ENCODE data around the gene PDE8A.
"Not testable (repeated sequence)": the region's sequence is repeated elsewhere in the genome, so short reads cannot be mapped to it uniquely, and the experiment has no call there.

The PDE8A gene

DNA sequence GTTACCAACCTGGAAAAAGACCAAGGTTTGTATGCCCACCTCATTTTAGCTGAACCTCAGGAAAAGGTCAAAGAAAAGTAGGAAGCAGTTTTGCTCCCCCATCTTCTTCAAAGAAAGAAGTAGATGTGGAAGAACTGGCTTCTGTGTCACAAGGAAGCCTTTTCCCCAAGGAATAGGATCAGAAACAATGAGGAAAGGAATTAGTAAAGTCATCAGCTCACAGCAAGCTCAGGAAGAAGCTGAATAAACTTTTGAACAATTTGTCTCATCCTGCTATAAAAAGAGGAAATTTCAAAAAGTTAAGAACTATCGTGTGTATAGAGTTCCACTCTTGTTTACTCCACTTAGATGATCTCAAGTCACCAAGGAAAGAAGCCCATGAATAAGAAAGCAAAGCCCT lies 174.2 kb downstream of the PDE8A start:
- Histone ChIP-seq H3K36me3 (ENCODE audit: insufficient read depth, low read length) (no peaks in the 10 kb centered on the region), H3K9me3 (ENCODE audit: control insufficient read depth, insufficient read depth, low read length) (no peaks in the 10 kb centered on the region), H3K4me1 (ENCODE audit: insufficient read depth, low read length) (peaks cover 6% of the 10 kb centered on the region; the same call in 1 of the 2 replicates), H3K9ac (ENCODE audit: low read depth, low read length) (no peak overlapping the region)

DNA sequence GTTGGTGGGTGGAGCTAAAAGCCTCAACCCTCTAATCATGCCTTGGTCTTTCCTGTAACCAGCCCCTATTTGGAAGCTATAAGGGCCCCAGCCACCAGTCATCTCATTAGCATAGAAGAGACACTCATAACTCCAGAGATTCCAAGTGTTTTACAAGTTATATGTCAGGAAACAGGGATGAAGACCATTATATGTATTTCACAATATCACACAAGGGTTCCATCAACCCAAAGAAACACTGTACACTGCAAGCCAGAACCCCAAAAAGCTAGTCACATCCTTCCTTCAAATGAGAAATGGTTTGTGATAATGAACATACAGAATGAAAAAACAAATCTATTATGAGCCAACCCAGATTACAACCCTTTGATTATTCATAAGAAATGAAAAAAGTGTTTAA lies 175.7 kb downstream of the PDE8A start:
- Histone ChIP-seq H3K36me3 (ENCODE audit: insufficient read depth, low read length) (no peaks in the 10 kb centered on the region), H3K4me1 (ENCODE audit: insufficient read depth, low read length) (no peaks in the 10 kb centered on the region), H3K9ac (ENCODE audit: low read depth, low read length) (no peak overlapping the region), H3K9me3 (ENCODE audit: control insufficient read depth, insufficient read depth, low read length) (no peaks in the 10 kb centered on the region; the same call in 1 of the 2 replicates)

DNA sequence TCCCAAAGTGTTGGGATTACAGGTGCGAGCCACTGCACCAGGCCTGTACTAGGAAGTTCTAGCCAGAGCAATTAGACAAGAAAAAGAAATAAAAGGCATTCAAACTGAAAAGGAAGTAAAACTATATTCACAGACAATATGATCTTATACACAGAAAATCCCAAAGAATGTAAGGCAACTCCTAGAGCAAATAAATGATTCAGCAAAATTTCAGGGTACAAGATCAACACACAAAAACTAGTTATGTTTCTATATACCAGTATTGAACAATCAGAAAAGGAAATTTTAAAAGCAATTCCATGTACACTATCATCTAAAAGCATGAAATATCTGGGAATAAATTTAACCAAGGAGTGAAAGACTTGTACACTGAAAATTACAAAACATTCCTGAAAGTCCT lies 180.6 kb downstream of the PDE8A start:
- no peaks in the 10 kb centered on the region for H3K4me1 ChIP-seq (ENCODE audit: insufficient read depth, low read length)
- H3K9ac ChIP-seq (ENCODE audit: low read depth, low read length): no peak overlapping the region
- H3K36me3 ChIP-seq (ENCODE audit: insufficient read depth, low read length): no peaks in the 10 kb centered on the region; the same call in 1 of the 2 replicates
- H3K9me3 ChIP-seq (ENCODE audit: control insufficient read depth, insufficient read depth, low read length): peaks cover 5% of the 10 kb centered on the region; the same call in 1 of the 2 replicates

GRCh38 chr15:85164841-85165466 lies 183.3 kb downstream of the PDE8A start:
- H3K9me3 ChIP-seq (ENCODE audit: control insufficient read depth, insufficient read depth, low read length): peaks cover 5% of the 10 kb centered on the region; the same call in 1 of the 2 replicates
- no peaks in the 10 kb centered on the region; the same call in 1 of the 2 replicates for H3K36me3 ChIP-seq (ENCODE audit: insufficient read depth, low read length)
- H3K4me1 ChIP-seq (ENCODE audit: insufficient read depth, low read length): no peaks in the 10 kb centered on the region
- H3K9ac ChIP-seq (ENCODE audit: low read depth, low read length): no peak overlapping the region

DNA sequence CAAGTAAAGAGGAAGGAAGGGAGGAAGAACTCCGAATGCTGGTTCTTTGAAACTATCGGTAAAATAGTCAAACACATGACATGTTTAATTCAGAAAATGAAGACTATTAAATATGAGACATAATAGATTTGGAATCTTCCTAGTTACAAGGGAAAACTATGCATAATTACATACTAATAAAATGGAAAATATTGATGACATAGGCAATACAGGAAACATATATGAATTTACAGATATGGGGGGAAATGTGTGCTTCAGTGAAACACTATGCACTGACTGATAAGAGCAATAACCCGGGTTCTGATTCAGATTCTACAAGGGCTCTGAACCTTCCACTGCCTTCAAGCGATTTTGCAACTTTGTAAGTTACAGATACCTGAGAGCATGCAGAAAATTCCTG lies 185.9 kb downstream of the PDE8A start:
- Histone ChIP-seq H3K9me3 (ENCODE audit: control insufficient read depth, insufficient read depth, low read length) (peaks cover 5% of the 10 kb centered on the region), H3K36me3 (ENCODE audit: insufficient read depth, low read length) (no peaks in the 10 kb centered on the region; the same call in 1 of the 2 replicates)

DNA sequence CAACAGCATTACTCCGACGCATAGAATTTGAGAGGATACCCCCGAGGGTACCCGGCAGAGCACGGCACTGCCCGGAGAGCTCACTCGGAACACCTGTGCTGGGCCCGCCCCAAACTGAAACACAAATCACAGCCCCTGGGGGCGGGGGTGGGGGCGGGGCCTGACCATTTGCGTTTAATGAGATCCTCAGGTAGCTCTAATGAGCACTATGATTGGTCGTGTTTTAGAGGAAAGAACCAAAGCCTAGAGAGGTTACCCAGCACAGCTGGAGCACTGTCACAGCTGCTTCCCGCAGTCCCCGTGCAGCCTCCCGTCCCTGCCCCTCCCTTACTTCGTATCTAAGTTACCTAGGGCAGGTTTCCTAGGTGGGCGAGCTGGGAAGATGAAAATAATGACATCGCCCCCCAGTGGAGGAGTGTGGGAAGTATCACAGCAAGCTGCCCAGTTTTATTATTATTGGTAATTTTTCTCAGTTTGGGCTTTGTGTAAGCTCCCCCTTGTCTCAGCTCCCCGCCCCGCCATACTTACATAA lies 187.1 kb downstream of the PDE8A start:
- Histone ChIP-seq H3K36me3 (ENCODE audit: insufficient read depth, low read length) (no peaks in the 10 kb centered on the region; the same call in 1 of the 2 replicates), H3K9ac (ENCODE audit: low read depth, low read length) (peak overlapping the region; percentile 48; the same call in 1 of the 2 replicates), H3K4me1 (ENCODE audit: insufficient read depth, low read length) (no peaks in the 10 kb centered on the region), H3K9me3 (ENCODE audit: control insufficient read depth, insufficient read depth, low read length) (peaks cover 5% of the 10 kb centered on the region)

More for the DNA sequence above, 185.9 kb downstream of the PDE8A start:
- no peak overlapping the region for H3K9ac ChIP-seq (ENCODE audit: low read depth, low read length)
- no peaks in the 10 kb centered on the region for H3K4me1 ChIP-seq (ENCODE audit: insufficient read depth, low read length)

- Histone ChIP-seq H3K9ac (ENCODE audit: low read depth, low read length) (no peak overlapping the region), H3K9me3 (ENCODE audit: control insufficient read depth, insufficient read depth, low read length) (no peaks in the 10 kb centered on the region; the same call in 1 of the 2 replicates), H3K4me1 (ENCODE audit: insufficient read depth, low read length) (no peaks in the 10 kb centered on the region)
Observed at GRCh38 chr15:85171736-85172135, 190.1 kb downstream of the PDE8A start.

DNA sequence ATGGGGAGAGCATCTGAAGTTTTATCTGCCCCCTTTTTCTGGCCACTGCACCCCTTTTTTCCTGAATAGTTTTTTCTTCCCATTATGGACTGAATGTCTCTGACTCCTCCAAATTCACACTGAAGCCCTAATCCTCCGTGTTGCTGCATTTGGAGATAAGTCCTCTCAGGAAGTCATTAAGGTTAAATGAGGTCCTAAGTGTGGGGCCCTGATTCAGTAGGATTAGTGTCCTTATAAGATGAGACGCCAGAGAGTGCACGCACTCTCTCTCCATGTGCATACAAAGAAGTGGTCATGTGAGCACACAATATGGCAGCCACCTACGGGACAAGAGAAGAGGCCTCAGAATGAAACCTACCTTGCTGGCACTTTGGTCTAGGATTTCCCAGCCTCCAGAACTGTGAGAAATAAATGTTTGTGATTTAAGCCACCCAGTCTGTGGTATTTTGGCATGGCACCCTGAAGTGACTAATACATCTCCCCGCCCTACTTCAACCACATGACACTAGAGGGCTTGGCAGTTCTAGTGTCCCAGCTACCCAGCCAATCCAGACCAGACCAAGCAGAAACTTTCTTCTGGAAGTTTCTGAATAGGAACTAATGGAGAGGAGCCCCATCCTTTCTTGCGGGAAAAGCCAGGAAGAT lies 191.3 kb downstream of the PDE8A start:
- H3K9ac ChIP-seq (ENCODE audit: low read depth, low read length): no peak overlapping the region
- H3K36me3 ChIP-seq (ENCODE audit: insufficient read depth, low read length): no peaks in the 10 kb centered on the region
- H3K9me3 ChIP-seq (ENCODE audit: control insufficient read depth, insufficient read depth, low read length): no peaks in the 10 kb centered on the region; the same call in 1 of the 2 replicates
- no peaks in the 10 kb centered on the region for H3K4me1 ChIP-seq (ENCODE audit: insufficient read depth, low read length)

More at GRCh38 chr15:85171736-85172135, 190.1 kb downstream of the PDE8A start:
- H3K36me3 ChIP-seq (ENCODE audit: insufficient read depth, low read length): no peaks in the 10 kb centered on the region

DNA sequence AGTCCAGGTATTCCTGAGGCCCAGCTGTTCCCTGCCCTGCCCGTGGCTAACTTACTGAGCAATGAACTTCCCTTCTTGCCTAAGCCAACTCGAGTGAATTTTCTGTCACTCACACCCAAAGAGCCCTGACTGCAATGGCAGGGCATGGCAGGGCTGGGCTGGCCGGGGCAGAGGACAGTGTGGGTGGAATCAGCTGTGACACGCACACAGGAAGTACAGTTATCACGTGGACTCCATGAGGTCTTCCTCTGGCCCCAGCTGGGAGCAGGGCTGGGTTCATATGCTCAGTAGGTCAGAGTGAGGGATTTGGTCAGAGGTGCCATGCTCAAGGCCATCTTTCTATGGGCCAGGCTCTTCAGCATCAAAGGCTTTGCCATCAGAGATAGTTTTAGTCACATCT lies 192.0 kb downstream of the PDE8A start:
- H3K9me3 ChIP-seq (ENCODE audit: control insufficient read depth, insufficient read depth, low read length); H3K9ac ChIP-seq (ENCODE audit: low read depth, low read length); H3K36me3 ChIP-seq (ENCODE audit: insufficient read depth, low read length); H3K4me1 ChIP-seq (ENCODE audit: insufficient read depth, low read length): not testable (repeated sequence)

GRCh38 chr15:85174521-85174920 lies 192.9 kb downstream of the PDE8A start:
- H3K9me3 ChIP-seq (ENCODE audit: control insufficient read depth, insufficient read depth, low read length): no peaks in the 10 kb centered on the region; the same call in 1 of the 2 replicates
- no peaks in the 10 kb centered on the region for H3K36me3 ChIP-seq (ENCODE audit: insufficient read depth, low read length)
- H3K9ac ChIP-seq (ENCODE audit: low read depth, low read length): no peak overlapping the region
- no peaks in the 10 kb centered on the region for H3K4me1 ChIP-seq (ENCODE audit: insufficient read depth, low read length)

DNA sequence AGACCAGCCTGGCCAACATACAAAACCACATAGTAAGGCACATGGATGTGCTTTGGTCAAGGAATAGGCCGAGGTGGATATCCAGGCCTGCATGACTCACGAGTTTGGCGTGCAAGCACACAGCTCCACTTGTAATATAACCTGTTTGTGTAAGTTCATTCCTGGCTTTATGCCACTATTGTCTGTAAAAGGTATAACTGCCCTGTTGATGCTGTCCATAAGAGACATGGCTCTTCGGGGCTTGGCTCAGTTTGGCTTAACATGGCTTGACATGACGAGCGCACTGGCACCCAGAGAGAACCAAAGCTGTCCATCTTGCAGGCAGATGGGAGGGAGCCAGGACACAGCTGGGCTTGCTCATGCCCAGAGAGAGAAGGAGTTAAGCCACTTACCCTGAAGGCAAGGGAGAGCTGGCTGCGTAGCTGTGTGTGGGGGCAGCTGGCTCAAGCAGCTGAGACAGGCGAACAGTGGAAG lies 195.4 kb downstream of the PDE8A start:
- not testable (repeated sequence) for H3K9me3 ChIP-seq (ENCODE audit: control insufficient read depth, insufficient read depth, low read length); H3K9ac ChIP-seq (ENCODE audit: low read depth, low read length)

DNA sequence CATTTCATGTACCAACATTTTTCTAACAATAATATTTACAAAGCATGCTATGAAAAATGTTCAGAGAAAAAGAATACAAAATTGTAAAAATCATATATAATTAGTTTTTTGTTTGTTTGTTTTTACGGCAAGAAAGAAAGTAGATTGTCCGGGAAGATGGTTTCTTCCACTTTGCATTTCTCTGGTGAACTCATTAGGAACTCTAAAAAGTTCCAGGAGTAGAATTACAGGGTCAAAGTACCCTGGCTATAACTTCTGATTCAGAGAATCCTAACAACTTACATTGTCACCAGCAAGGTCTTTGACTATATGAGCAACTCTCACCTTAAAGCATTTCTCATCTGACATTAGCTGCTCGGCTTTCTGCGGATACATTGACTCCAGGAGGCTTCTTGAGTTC lies 196.7 kb downstream of the PDE8A start:
- Histone ChIP-seq H3K4me1 (ENCODE audit: insufficient read depth, low read length) (no peaks in the 10 kb centered on the region), H3K36me3 (ENCODE audit: insufficient read depth, low read length) (no peaks in the 10 kb centered on the region), H3K9ac (ENCODE audit: low read depth, low read length) (no peak overlapping the region), H3K9me3 (ENCODE audit: control insufficient read depth, insufficient read depth, low read length) (no peaks in the 10 kb centered on the region; the same call in 1 of the 2 replicates)

More for the DNA sequence above, 195.4 kb downstream of the PDE8A start:
- H3K36me3 ChIP-seq (ENCODE audit: insufficient read depth, low read length); H3K4me1 ChIP-seq (ENCODE audit: insufficient read depth, low read length): not testable (repeated sequence)

DNA sequence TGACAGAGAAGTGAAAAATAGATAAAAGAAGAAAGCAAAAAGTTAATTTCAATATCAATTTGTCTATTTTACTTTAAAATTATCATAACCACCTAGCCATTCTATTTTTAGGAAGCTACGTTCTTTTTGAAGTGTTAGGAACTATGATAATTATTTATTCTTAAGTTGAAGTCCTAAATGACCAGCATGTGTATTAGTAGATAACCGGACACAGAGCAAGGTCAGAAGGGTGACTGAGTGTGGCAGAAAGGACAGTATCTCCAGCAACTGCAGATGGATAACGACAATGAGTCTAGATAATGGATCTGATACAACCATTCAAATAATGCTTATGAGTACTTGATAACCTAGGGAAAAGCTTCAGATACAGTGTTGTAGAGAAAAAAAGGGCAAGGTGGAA lies 198.0 kb downstream of the PDE8A start:
- H3K9me3 ChIP-seq (ENCODE audit: control insufficient read depth, insufficient read depth, low read length): no peaks in the 10 kb centered on the region; the same call in 1 of the 2 replicates
- H3K4me1 ChIP-seq (ENCODE audit: insufficient read depth, low read length): no peaks in the 10 kb centered on the region
- H3K9ac ChIP-seq (ENCODE audit: low read depth, low read length): no peak overlapping the region
- no peaks in the 10 kb centered on the region for H3K36me3 ChIP-seq (ENCODE audit: insufficient read depth, low read length)

DNA sequence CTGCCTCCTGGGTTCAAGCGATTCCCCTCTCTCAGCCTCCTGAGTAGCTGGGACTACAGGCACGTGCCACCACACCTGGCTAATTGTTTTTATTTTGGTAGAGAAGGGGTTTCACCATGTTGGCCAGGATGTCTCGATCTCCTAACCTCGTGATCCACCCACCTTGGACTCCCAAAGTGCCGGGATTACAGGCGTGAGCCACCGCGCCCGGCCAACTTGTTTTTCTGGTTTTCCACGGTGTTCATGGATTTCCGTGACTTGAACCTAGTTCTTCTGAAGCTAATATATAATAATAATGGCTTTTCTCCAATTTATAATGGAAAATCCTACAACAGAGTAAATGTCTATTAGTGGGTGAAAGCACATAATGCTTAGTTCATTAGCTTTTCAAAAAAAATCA lies 203.7 kb downstream of the PDE8A start:
- not testable (repeated sequence) for H3K36me3 ChIP-seq (ENCODE audit: insufficient read depth, low read length); H3K4me1 ChIP-seq (ENCODE audit: insufficient read depth, low read length); H3K9me3 ChIP-seq (ENCODE audit: control insufficient read depth, insufficient read depth, low read length); H3K9ac ChIP-seq (ENCODE audit: low read depth, low read length)

- not testable (repeated sequence) for H3K4me1 ChIP-seq (ENCODE audit: insufficient read depth, low read length); H3K36me3 ChIP-seq (ENCODE audit: insufficient read depth, low read length); H3K9me3 ChIP-seq (ENCODE audit: control insufficient read depth, insufficient read depth, low read length); H3K9ac ChIP-seq (ENCODE audit: low read depth, low read length)
Observed at GRCh38 chr15:85188171-85188577, 206.5 kb downstream of the PDE8A start.

All from ES-I3 (cell line).